Common myeloid progenitor, CD34-positive (primary cell): ENCODE measurements around the gene ZBTB44.
A peak's percentile ranks its signal among the peaks of the same experiment; 100 is the strongest.

Source experiments
- CTCF ChIA-PET: fragments of 350-600 bp; sonication (Branson Sonifier 250); formaldehyde crosslinking; loops from one replicate; lab custom pipeline; 2021; ENCODE audit warnings: antibody characterized with exemption; lab: Charles Lee
- POLR2A ChIA-PET: fragments of 350-600 bp; sonication (Branson Sonifier 250); formaldehyde crosslinking; loops from one replicate; lab custom pipeline; 2021; ENCODE audit warnings: antibody characterized with exemption; lab: Charles Lee
- DNase-seq, 3 donors: peaks; one replicate each; pipeline versions ENCODE4 v3.0.0 to v3.0.0-alpha.2; 2013
- H3K27ac ChIP-seq, 2 experiments: 1 replicate in 1 of 2; 2 replicates in 1 of 2; pipeline ENCODE4 v1.7.0; 2013; ENCODE audit warnings: inconsistent platforms in 2 of 2, low read length in 2 of 2, mild to moderate bottlenecking in 2 of 2, low read depth in 1 of 2, moderate library complexity in 1 of 2; ENCODE audit not compliant: severe bottlenecking in 2 of 2, insufficient read depth in 1 of 2, poor library complexity in 1 of 2
- H3K27me3 ChIP-seq, 5 experiments: replicated peaks in 2 of 5; 1 replicate in 3 of 5; 2 replicates in 2 of 5; pipeline versions ENCODE4 v1.6.1 to v1.7.0; 2013; ENCODE audit warnings: low read length in 4 of 5, mild to moderate bottlenecking in 2 of 5, moderate library complexity in 2 of 5, inconsistent platforms in 1 of 5; ENCODE audit not compliant: insufficient read depth in 5 of 5, control insufficient read depth in 4 of 5
- H3K36me3 ChIP-seq, 4 experiments: 1 replicate in 2 of 4; 2 replicates in 2 of 4; pipeline versions ENCODE4 v1.6.1 to v1.7.0; 2013; ENCODE audit warnings: low read length in 3 of 4, control low read depth in 1 of 4, mild to moderate bottlenecking in 1 of 4; ENCODE audit not compliant: control insufficient read depth in 4 of 4, insufficient read depth in 4 of 4
- H3K4me1 ChIP-seq, 4 experiments: 1 replicate in 3 of 4; 2 replicates in 1 of 4; pipeline versions ENCODE4 v1.6.1 to v1.7.1; 2013; ENCODE audit warnings: low read length in 3 of 4, mild to moderate bottlenecking in 3 of 4, control low read depth in 1 of 4, inconsistent platforms in 1 of 4, moderate library complexity in 1 of 4; ENCODE audit not compliant: control insufficient read depth in 4 of 4, insufficient read depth in 4 of 4; ENCODE audit errors: control extremely low read depth in 1 of 4
- H3K4me3 ChIP-seq, 7 experiments: 1 replicate in 4 of 7; 2 replicates in 3 of 7; pipeline versions ENCODE4 v1.5.1 to v1.7.0; 2013; ENCODE audit warnings: mild to moderate bottlenecking in 7 of 7, low read length in 6 of 7, moderate library complexity in 6 of 7, inconsistent platforms in 2 of 7, low read depth in 2 of 7, control low read depth in 1 of 7; ENCODE audit not compliant: insufficient read depth in 4 of 7, control insufficient read depth in 1 of 7; ENCODE audit errors: extremely low read depth in 1 of 7
- H3K9me3 ChIP-seq, 5 experiments: 1 replicate in 4 of 5; 2 replicates in 1 of 5; pipeline versions ENCODE4 v1.6.1 to v1.7.1; 2013; ENCODE audit warnings: low read length in 4 of 5, mild to moderate bottlenecking in 2 of 5, inconsistent platforms in 1 of 5, low read depth in 1 of 5, moderate library complexity in 1 of 5; ENCODE audit not compliant: control insufficient read depth in 4 of 5, insufficient read depth in 2 of 5; ENCODE audit errors: control extremely low read depth in 1 of 5
- WGBS: methylation state at CpG from one replicate; pipeline ENCODE4 v1.1.5; 2013; ENCODE audit not compliant: insufficient coverage; 5-methylcytosine and 5-hydroxymethylcytosine counted together

Gene ZBTB44

DNA sequence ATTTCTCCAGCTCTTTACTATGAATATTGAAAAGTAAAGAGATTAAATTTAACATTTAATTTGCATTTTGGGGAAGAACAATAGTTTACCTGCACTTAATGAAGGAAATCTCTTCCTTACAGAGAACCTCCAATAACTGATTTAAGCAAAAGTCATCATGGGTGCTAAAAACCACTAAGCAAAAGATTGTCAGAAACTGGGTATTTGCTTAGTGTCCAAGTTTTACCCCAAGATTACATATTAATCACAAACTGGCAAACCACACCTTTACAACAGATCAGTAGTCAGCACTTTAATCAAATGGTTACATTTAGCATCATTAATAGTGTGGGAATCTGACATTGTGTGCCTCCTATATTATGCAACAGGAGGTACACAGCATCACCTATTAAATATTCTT lies 2.7 kb downstream of the ZBTB44 start:
- Histone ChIP-seq H3K4me1 (peaks cover 14 to 53% (median 36%) of the 10 kb centered on the region in 4 experiments), H3K4me3 (peak overlapping the region in 2 of 7 experiments; percentile 83 to 87), H3K27me3 (no peaks in the 10 kb centered on the region), H3K27ac (no peak overlapping the region), H3K9me3 (peaks cover 0 to 5% (median 0%) of the 10 kb centered on the region in 5 experiments), H3K36me3 (peaks cover 0 to 23% (median 6%) of the 10 kb centered on the region in 4 experiments)
- ChIA-PET CTCF (interaction anchor here (0.6 to 1.9 kb wide), 3 partner anchors 9 to 49 kb away, joined by 3 to 5 read pairs (median 4); no protein-coding TSS in a partner anchor), POLR2A (no interaction called here)
- no peak for DNase-seq

DNA sequence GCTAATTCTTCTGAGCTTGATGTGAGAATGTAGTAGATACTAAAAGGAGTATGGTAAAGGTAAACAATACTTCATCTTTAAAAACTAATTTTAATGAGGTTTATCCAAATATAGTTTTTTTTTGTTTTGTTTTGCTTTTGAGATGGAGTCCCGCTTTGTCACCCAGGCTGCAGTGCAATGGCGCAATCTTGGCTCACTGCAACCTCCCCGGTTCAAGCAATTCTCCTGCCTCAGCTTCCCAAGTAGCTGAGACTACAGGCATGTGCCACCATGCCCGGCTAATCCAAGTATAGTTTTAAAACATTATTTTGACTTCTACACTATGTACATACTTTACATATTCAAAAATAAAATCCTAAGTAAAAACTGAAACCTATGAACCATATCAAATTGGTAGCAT lies 4.1 kb downstream of the ZBTB44 start:
- H3K4me1 ChIP-seq, result peaks cover 14 to 49% (median 34%) of the 10 kb centered on the region in 4 experiments
- ChIA-PET POLR2A (no interaction called here), CTCF (interaction anchor here (1.1 kb wide), 1 partner anchor 27 kb away, joined by 3 read pairs; no protein-coding TSS in a partner anchor)
- peaks cover 0 to 5% (median 0%) of the 10 kb centered on the region in 5 experiments for H3K9me3 ChIP-seq
- H3K36me3 ChIP-seq, result peaks cover 0 to 23% (median 6%) of the 10 kb centered on the region in 4 experiments
- 94% methylated on average over 4 of the region's 4 CpGs for WGBS
- no peaks in the 10 kb centered on the region for H3K27me3 ChIP-seq
- no peak for DNase-seq
- no peak overlapping the region for H3K27ac ChIP-seq
- no peak overlapping the region for H3K4me3 ChIP-seq

DNA sequence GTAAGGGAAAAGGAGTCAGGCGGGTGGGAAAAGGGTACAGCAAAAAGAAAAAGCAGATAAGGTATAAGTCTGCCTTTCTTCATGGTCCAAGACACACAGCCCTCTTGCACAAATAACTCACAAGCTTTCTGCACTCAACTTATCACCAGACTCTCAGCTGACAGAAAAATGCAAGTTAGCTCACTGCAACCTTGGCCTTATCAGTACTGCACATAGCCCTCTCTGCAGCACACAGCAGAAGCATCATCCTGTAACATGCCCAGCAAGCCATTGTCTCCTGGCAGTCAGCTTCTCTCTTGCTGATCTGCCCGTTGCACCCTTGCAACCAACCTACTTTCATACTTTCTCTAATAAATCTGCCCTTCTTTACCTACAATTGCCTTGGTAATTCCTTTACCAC lies 5.8 kb downstream of the ZBTB44 start:
- CTCF ChIA-PET, result no interaction called here
- peak in 2 of 3 donors; percentile 9 to 30 for DNase-seq

DNA sequence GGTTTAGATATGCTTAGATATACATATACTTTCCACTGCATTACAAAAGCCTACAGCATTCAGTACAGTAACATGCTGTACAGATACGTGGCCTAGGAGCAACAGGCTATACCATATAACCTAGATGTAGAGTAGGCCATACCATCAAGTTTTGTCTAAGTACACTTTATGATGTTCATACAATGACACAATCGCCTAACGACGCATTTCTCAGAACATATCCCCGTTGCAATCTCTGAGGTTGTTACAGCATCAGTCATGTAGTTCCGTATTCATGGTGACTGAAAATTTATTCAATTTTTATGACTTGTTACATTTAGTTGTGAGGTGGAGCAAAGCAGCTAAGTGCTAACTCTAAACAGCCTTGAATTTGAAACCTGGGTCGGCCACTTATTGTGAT lies 6.7 kb downstream of the ZBTB44 start:
- WGBS, result 98% methylated on average over 6 of the region's 7 CpGs
- CTCF ChIA-PET, result interaction anchor here (0.9 kb wide), 1 partner anchor 17 kb away, joined by 3 read pairs; no protein-coding TSS in a partner anchor

More for the DNA sequence above, 5.8 kb downstream of the ZBTB44 start:
- H3K36me3 ChIP-seq, result peaks cover 0 to 23% (median 6%) of the 10 kb centered on the region in 4 experiments
- no peak overlapping the region for H3K4me3 ChIP-seq
- no peak overlapping the region for H3K27ac ChIP-seq
- H3K4me1 ChIP-seq, result peaks cover 14 to 50% (median 28%) of the 10 kb centered on the region in 4 experiments
- POLR2A ChIA-PET, result no interaction called here
- peaks cover 0 to 5% (median 0%) of the 10 kb centered on the region in 5 experiments for H3K9me3 ChIP-seq
- H3K27me3 ChIP-seq, result no peaks in the 10 kb centered on the region
- 80% methylated on average over 1 of the region's 2 CpGs for WGBS

DNA sequence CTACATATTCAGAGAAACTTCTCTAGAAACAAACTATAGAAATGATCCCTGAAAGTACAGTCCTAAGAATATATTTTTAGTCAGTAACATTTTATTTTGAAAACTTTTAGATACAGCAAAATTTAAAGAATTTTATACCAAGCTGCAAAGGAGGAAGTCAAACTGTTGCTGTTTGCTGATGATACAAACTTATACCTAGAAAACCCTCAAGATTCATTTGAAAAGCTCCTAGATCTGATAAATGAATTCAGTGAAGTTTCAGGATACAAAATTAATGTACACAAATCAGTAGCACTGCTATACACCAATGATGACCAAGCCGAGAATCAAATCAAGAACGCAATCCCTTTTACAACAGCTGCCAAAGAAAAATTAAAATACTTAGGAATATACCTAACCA lies 10.1 kb downstream of the ZBTB44 start:
- 83% methylated on average over 2 of the region's 2 CpGs for WGBS
- H3K27me3 ChIP-seq, result no peaks in the 10 kb centered on the region
- H3K27ac ChIP-seq, result peak overlapping the region in 1 of 2 experiments; percentile 25
- ChIA-PET POLR2A (no interaction called here), CTCF (interaction anchor here (1.0 kb wide), 1 partner anchor 12 kb away, joined by 3 read pairs; no protein-coding TSS in a partner anchor)
- DNase-seq, result peak in 1 of 3 donors; percentile 26
- peaks cover 0 to 5% (median 0%) of the 10 kb centered on the region in 5 experiments for H3K9me3 ChIP-seq
- H3K4me3 ChIP-seq, result peak overlapping the region in 1 of 7 experiments; percentile 16
- H3K36me3 ChIP-seq, result peaks cover 3 to 31% (median 10%) of the 10 kb centered on the region in 4 experiments
- peaks cover 3 to 34% (median 23%) of the 10 kb centered on the region in 4 experiments for H3K4me1 ChIP-seq

More for the DNA sequence above, 6.7 kb downstream of the ZBTB44 start:
- H3K36me3 ChIP-seq, result peaks cover 0 to 23% (median 6%) of the 10 kb centered on the region in 4 experiments
- H3K4me3 ChIP-seq, result no peak overlapping the region
- H3K4me1 ChIP-seq, result peaks cover 11 to 47% (median 28%) of the 10 kb centered on the region in 4 experiments
- H3K27ac ChIP-seq, result no peak overlapping the region
- no peaks in the 10 kb centered on the region for H3K27me3 ChIP-seq
- no peak for DNase-seq
- POLR2A ChIA-PET, result interaction anchor here (0.6 kb wide), 1 partner anchor 20 kb away, joined by 3 read pairs; no protein-coding TSS in a partner anchor
- peaks cover 0 to 5% (median 0%) of the 10 kb centered on the region in 5 experiments for H3K9me3 ChIP-seq

DNA sequence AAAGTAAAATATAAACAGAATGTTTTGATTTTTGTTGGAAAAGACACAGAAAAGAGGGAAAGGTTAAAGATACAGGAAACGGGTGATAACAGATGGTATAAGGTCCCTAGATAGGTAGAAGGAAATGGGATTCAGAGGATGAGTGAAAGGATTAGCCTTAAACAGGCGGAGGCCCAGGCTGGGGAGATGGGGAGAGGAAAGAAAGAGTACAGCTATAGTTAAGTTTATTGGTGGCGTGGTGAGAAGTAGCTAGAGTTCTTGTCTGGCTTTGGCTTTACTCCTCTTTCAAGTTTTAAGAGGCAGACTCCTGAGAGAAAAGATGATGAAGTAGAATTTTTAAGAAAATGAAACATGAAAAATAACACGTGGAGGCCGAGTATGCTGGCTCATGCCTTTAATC lies 13.7 kb downstream of the ZBTB44 start:
- Histone ChIP-seq H3K36me3 (peaks cover 3 to 13% (median 7%) of the 10 kb centered on the region in 4 experiments), H3K9me3 (no peaks in the 10 kb centered on the region), H3K4me1 (peaks cover 3 to 26% (median 16%) of the 10 kb centered on the region in 4 experiments), H3K4me3 (no peak overlapping the region), H3K27ac (peak overlapping the region in 1 of 2 experiments; percentile 29), H3K27me3 (no peaks in the 10 kb centered on the region)
- POLR2A ChIA-PET, result interaction anchor here (0.6 kb wide), 1 partner anchor 43 kb away, joined by 3 read pairs; no protein-coding TSS in a partner anchor
- DNase-seq, result no peak
- 95% methylated on average over 5 of the region's 5 CpGs for WGBS
- CTCF ChIA-PET, result interaction anchor here (0.6 to 1.2 kb wide), 2 partner anchors 12 to 1675 kb away, joined by 3 to 4 read pairs; no protein-coding TSS in a partner anchor

DNA sequence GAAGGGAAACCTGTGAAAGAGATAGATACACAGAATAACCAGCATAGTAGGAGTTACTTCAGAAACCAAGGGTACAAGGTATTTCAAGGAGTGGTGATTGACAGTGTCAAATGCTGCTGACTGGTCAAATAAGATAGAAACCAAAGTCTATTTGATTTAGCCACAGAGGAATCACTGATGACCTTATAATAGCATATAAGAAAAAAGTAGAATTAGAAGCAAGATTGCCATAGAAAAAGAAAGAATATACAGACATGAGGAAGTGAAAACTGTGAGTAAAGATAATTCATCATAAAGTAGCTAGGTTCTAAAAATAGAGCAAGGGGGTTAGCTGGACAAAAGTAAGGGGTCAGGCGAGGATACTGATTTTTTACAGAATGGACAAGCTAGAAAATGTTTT lies 14.2 kb downstream of the ZBTB44 start:
- peak in 1 of 3 donors; percentile 21 for DNase-seq
- no peaks in the 10 kb centered on the region for H3K27me3 ChIP-seq
- POLR2A ChIA-PET, result interaction anchor here (0.6 kb wide), 1 partner anchor 43 kb away, joined by 3 read pairs; no protein-coding TSS in a partner anchor
- no CpG with 5 or more reads among the region's 1 CpG for WGBS
- no peaks in the 10 kb centered on the region for H3K9me3 ChIP-seq
- CTCF ChIA-PET, result interaction anchor here (0.6 to 1.2 kb wide), 2 partner anchors 12 to 1675 kb away, joined by 3 to 4 read pairs; no protein-coding TSS in a partner anchor
- H3K36me3 ChIP-seq, result peaks cover 6 to 13% (median 7%) of the 10 kb centered on the region in 4 experiments
- no peak overlapping the region for H3K27ac ChIP-seq
- H3K4me3 ChIP-seq, result no peak overlapping the region
- peaks cover 3 to 26% (median 16%) of the 10 kb centered on the region in 4 experiments for H3K4me1 ChIP-seq
